KG1 (cell line): Measurements from ENCODE around the gene CARM1.
"Not testable (repeated sequence)": the region's sequence is repeated elsewhere in the genome, so short reads cannot be mapped to it uniquely, and the experiment has no call there.

ENCODE experiments used
- DNase-seq: peaks from one replicate; lab custom pipeline; 2025; lab: John Stamatoyannopoulos, UW

The CARM1 gene

GRCh38 chr19:10929402-10929794 lies 58.0 kb downstream of the CARM1 start:
- no peak for DNase-seq

- no peak for DNase-seq
Observed at GRCh38 chr19:10935371-10936059, 64.2 kb downstream of the CARM1 start.

GRCh38 chr19:10936661-10937084 lies 65.3 kb downstream of the CARM1 start:
- peak; percentile 23 for DNase-seq

- DNase-seq, result not testable (repeated sequence)
Observed at GRCh38 chr19:10941649-10942048, 70.3 kb downstream of the CARM1 start.

DNA sequence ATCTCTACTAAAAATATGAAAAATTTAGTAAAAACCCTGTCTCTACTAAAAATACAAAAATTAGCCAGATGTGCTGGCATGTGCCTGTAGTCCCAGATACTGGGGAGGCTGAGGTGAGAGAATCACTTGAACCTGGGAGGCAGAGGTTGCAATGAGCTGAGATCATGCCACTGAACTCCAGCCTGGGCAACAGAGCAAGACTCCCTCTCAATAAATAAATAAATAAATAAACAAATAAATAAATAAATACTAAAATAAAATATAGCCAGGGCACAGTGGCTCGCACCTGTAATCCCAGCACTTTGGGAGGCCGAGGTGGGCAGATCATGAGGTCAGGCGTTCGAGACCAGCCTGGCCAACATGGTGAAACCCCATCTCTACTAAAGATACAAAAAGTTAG lies 72.1 kb downstream of the CARM1 start:
- DNase-seq, result not testable (repeated sequence)

- no peak for DNase-seq
Observed at GRCh38 chr19:10945264-10945663, 73.9 kb downstream of the CARM1 start.

DNA sequence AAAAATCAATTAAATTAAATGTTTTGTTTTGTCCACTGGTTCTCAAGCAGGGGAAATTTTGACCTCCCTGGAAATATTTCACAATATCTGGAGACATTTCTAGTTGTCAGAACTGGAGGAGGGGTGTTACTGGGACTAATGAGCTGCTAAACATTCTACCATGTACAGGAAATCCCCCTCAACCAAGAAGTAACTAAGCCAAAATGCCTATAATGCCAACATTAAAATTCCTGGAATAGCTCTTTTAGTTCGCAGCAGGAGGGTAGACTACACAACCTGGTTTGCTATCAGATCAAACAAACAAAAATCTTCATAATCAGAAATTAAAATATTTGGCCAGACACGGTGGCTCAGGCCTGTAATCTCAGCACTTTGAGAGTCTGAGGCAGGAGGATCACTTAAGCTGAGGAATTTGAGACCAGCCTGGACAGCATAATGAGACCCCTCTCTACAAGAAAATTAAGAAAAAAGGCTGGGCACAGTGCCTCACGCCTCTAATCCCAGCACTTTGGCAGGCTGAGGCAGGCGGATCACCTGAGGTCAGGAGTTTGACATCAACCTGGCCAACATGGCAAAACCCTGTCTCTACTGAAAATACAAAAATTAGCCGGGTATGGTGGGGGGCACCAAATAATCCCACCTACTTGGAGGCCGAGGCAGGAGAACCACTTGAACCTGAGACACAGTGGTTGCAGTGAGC lies 75.8 kb downstream of the CARM1 start:
- no peak for DNase-seq

DNA sequence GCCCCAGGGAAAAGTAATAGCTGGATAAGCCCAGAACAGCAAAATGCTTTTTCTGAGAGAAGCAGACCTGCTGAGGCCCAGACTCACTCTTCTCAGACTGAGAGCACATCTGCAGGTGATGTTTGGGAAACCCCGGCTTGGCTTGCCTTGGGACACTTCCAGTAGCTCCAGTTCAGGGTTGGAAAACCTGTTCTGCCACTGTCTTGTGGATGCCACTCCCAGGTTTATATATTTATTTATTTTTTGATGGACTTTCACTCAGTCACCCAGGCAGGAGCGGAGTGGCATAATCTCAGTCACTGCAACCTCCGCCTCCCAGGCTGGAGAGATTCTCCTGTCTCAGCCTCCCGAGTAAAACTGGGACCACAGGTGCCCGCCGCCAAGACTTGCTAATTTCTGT lies 81.5 kb downstream of the CARM1 start:
- no peak for DNase-seq

DNA sequence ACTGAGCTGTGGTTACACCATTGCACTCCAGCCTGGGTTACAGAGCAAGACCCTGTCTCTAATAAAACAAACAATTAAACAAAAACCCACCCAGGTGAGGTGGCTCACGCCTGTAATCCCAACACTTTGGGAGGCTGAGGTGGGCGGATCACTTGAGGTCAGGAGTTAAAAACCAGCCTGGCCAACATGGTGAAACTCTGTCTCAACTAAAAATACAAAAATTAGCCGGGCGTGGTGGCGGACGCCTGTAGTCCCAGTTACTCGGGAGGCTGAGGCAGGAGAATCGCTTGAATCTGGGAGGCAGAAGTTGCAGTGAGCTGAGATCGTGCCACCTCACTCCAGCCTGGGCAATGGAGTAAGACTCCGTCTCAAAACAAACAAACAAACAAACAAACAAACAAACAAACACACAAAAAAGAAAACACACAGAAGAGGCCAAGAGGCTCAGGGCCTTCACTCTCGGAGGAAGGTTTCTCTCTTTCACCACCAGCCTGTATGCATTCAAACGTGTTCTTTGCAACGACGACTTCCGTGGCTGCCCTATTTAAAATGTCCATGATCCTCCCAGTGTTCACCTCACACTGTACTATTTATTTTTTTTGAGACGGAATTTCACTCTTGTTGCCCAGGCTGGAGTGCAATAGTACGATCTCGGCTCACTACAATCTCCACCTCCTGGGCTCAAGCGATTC lies 88.1 kb downstream of the CARM1 start:
- not testable (repeated sequence) for DNase-seq

- DNase-seq, result peak; percentile 95
Observed at GRCh38 chr19:10960314-10961072, 89.1 kb downstream of the CARM1 start, which contains the start of gene SMARCA4. Gene SMARCA4 (plus strand): TSS chr19:10961030. CDS start chr19:10984152, 23,122 bp downstream.

DNA sequence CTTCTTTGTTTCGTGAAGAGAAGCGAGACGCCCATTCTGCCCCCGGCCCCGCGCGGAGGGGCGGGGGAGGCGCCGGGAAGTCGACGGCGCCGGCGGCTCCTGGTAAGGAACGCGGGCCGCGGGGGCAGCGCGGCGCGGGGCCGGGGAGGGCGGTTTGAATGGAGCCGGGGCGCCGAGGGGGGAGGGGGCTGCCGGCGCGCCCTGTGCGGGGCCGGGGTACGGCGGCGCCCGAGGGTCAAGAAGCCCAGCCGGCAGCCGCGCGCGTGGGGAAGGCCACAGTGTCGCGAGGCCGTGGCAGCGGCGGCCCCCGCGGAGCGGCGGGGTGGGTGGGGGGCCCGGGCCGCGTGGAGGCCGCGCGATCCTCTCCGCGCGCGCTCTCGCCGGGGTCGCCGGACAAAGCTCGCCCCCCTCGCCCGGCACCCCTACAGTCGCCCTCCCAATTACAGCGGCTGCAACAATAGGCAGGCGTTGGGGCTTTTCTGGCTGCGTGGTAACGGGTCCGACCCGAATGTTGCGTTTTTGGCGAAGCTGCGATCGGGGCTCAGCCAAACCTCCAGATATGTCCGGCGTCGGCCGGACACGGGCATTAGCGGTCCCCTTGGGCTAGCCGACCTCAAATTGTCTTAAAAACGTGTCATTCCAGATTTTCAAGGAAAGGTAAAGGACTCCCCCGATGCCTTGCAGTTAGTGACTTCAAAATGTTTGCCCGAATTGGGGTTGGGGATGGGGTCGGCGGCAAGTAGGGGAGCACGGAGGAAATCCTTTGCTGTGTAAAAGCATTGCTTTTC lies 89.9 kb downstream of the CARM1 start:
- DNase-seq, result no peak

DNA sequence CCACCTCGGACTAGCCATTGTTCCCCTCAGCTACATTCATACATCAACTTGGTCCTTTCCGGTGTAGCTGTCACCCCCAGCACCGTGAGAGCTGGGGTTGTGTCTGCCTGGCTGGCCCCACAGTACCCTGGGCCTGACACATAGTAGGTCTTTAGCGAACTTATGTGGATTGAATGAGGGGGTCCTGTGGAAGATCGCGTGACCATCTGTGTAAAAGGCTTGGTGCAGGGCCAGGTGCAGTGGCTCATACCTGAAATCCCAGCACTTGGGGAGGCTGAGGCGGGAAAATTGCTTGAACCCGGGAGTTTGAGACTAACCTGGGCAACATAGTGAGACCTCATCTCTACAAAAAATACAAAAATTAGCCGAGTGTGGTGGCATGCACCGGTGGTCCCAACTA lies 91.5 kb downstream of the CARM1 start:
- no peak for DNase-seq

DNA sequence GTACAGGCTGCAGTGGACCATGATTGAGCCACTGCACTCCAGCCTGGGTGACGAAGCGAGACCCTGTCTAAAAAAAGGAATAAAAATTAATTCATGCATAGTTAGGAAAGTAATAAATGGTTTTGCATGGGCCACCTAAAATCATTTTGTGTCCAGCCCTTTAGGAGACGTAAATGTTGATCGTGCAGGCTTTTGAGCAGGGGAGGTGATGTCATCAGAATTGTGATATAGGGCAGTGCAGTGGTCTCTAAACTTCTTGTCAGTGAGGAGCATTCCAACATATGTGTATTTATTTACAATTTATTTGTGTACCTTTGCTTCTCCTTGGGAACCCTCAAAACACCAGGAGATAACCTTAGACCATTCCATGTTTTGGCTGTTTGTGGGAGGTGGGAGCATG lies 92.5 kb downstream of the CARM1 start:
- no peak for DNase-seq

- no peak for DNase-seq
Observed at GRCh38 chr19:10964903-10965302, 93.5 kb downstream of the CARM1 start.

DNA sequence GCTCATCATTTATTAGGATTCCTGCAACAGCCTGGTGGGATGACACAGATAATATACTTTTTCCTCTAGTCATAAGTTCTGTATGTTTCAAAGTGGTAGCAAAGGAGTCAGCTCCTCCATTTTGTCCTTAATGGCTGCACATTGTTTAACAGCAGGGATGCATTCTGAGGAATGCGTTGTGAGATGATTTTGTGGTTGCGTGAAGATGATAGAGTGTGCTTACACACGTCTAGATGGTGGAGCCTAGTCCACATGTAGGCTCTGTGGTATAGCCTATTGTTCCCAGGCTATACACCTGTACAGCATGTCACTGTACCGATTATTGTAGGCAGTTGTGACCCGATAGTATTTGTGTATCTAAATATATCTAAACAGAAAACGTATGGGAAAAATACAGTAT lies 94.0 kb downstream of the CARM1 start:
- no peak for DNase-seq

DNA sequence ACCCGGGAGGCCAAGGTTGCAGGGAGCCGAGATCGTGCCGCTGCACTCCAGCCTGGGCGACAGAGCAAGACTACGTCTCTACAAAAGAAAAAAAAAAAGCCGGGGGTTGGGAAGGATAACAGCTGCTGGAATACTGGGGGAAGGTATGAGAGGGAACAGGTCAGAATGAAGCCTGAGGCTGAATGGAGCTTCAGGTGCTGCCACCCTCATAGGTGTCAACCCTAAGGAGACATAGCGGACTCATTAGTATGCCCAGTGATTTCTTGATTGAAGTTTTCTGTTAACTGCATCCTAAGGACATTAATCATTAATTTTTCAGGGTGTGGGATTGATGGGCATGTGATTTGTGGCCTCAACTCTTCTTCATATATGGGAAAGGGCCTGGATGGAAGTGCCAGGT lies 95.5 kb downstream of the CARM1 start:
- DNase-seq, result no peak

DNA sequence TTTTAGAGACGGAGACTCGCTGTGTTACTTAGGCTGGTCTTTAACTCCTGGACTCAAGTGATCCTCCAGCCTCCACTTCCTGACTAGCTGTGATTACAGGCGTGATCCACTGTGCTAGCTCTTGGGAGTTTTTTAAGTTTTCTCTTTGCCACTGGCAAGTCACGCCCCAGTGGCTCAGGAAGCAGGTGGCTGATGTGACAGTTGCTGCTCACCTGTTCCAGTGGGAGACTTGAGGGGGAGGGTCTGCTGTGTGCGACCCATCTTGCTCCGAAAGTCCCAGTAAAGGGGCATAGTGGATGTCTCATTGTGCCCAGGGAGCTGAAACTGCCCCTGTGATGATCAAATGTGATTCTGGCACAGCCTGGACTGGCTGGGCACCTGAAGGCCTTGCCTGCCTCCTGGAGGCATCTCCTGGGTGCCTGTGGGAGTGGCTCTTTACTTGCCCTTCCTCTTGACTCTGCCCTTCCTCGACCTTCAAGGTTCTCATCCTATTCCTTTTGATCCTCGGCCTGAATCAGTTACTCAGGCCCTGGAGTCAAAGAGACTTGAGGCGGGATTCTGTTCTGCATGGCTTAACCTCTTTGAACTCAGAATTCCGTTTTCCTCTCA lies 97.3 kb downstream of the CARM1 start:
- DNase-seq, result no peak

DNA sequence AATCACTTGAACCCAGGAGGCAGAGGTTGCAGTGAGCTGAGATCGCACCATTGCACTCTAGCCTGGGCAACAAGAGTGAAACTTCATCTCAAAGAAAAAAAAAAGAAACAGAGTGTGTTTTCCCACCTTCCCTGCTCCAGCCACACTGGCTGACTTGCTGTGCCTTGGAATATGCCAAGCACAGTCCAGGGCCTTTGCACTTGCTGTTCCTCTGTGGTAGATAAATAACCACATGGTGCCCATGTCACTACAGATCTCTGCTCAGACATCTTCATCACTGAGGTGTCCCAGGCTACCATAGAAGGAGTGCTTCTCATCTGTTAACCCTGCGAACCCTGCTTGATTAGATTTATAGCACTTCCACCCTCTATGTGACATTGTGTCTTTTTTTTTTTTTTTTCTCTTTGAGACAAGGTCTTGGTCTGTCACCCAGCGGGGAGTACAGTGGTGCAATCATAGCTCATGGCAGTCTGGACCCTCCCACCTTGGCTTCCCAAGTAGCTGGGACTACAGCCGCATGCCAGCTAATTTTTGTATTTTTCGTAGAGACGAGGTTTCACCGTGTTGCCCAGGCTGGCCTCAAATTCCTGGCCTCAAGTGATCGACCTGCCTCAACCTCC lies 99.9 kb downstream of the CARM1 start:
- no peak for DNase-seq
